HUES6 (cell line): Measurements from ENCODE around the gene PTP4A1.
A peak's percentile ranks its signal among the peaks of the same experiment; 100 is the strongest.

Experiments
- H3K27ac ChIP-seq: 2 replicates; pipeline ENCODE4 v1.7.0; 2013; ENCODE audit warnings: low read depth, mild to moderate bottlenecking, low read length, inconsistent platforms
- H3K27me3 ChIP-seq: 2 replicates; pipeline ENCODE4 v1.6.1; 2013; ENCODE audit warnings: low read length; ENCODE audit not compliant: control insufficient read depth, insufficient read depth
- H3K36me3 ChIP-seq: 2 replicates; pipeline ENCODE4 v1.6.1; 2013; ENCODE audit warnings: low read length; ENCODE audit not compliant: control insufficient read depth, insufficient read depth
- H3K4me1 ChIP-seq: 2 replicates; pipeline ENCODE4 v1.6.1; 2013; ENCODE audit warnings: low read length; ENCODE audit not compliant: control insufficient read depth, insufficient read depth
- H3K4me3 ChIP-seq: 2 replicates; pipeline ENCODE4 v1.5.1; 2013; ENCODE audit warnings: low read depth, low read length
- H3K9ac ChIP-seq: one replicate; pipeline ENCODE4 v1.6.1; 2013; ENCODE audit warnings: mild to moderate bottlenecking, low read length
- H3K9me3 ChIP-seq: 2 replicates; pipeline ENCODE4 v1.6.1; 2013; ENCODE audit warnings: low read depth, low read length; ENCODE audit not compliant: control insufficient read depth, insufficient read depth

Gene PTP4A1

GRCh38 chr6:63573899-63574553 lies 1.7 kb downstream of the PTP4A1 start:
- peaks cover 17% of the 10 kb centered on the region; the same call in 1 of the 2 replicates for H3K27me3 ChIP-seq
- H3K4me1 ChIP-seq: peaks cover 7% of the 10 kb centered on the region; the same call in 1 of the 2 replicates
- H3K27ac ChIP-seq: peak overlapping the region; percentile 97
- H3K4me3 ChIP-seq: peak overlapping the region; percentile 71
- no peaks in the 10 kb centered on the region for H3K9me3 ChIP-seq
- H3K9ac ChIP-seq: peak overlapping the region; percentile 99
- peaks cover 39% of the 10 kb centered on the region for H3K36me3 ChIP-seq

GRCh38 chr6:63574554-63574900 lies 2.2 kb downstream of the PTP4A1 start:
- no peak overlapping the region for H3K9ac ChIP-seq
- 0 out of 2 replicates have a peak overlapping the region, but pooled peaks have one; percentile 32 for H3K27ac ChIP-seq
- peak overlapping the region; percentile 71 for H3K4me3 ChIP-seq
- H3K27me3 ChIP-seq: peaks cover 17% of the 10 kb centered on the region; the same call in 1 of the 2 replicates
- H3K4me1 ChIP-seq: peaks cover 7% of the 10 kb centered on the region; the same call in 1 of the 2 replicates
- no peaks in the 10 kb centered on the region for H3K9me3 ChIP-seq
- peaks cover 44% of the 10 kb centered on the region for H3K36me3 ChIP-seq

- peaks cover 3% of the 10 kb centered on the region; the same call in 1 of the 2 replicates for H3K27me3 ChIP-seq
- no peaks in the 10 kb centered on the region for H3K9me3 ChIP-seq
- H3K4me3 ChIP-seq: no peak overlapping the region
- H3K4me1 ChIP-seq: peaks cover 5% of the 10 kb centered on the region; the same call in 1 of the 2 replicates
- H3K36me3 ChIP-seq: peaks cover 61% of the 10 kb centered on the region
- H3K27ac ChIP-seq: no peak overlapping the region
- H3K9ac ChIP-seq: no peak overlapping the region
Measured at GRCh38 chr6:63576147-63576772, 4.0 kb downstream of the PTP4A1 start.

DNA sequence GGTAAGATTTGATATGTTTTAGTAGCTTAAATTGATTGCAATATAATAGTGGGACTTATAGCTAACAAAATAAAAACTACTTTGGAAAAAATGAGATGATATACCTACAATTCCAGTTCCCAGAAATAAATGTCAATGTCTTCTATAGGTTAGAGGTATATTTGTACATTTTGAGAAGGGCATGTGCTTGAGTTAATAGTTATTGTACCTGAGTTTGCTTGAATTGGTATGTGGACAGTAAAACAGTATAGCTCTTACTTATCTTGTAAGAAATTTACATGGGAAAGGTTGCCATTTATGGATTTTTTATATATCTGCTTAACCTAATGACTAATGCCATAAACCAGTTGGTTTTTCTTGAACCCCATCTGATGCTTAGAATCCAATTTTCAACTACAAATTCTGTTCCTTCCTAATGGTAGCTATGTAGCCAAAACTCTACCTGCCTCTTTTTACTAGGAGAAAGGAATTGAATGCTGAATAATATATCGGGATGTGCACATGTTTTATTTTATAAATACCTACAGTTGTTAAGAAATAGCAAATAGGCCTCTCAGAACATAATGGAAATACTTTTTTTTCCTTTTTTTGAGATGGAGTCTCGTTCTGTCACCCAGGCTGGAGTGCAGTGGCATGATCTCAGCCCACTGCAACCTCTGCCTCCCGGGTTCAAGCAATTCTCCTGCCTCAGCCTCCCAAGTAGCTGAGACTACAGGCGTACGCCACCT lies 4.9 kb downstream of the PTP4A1 start:
- Histone ChIP-seq H3K4me3 (no peak overlapping the region), H3K9ac (no peak overlapping the region), H3K27ac (no peak overlapping the region), H3K27me3 (no peaks in the 10 kb centered on the region), H3K9me3 (no peaks in the 10 kb centered on the region), H3K4me1 (no peaks in the 10 kb centered on the region), H3K36me3 (peaks cover 70% of the 10 kb centered on the region)

DNA sequence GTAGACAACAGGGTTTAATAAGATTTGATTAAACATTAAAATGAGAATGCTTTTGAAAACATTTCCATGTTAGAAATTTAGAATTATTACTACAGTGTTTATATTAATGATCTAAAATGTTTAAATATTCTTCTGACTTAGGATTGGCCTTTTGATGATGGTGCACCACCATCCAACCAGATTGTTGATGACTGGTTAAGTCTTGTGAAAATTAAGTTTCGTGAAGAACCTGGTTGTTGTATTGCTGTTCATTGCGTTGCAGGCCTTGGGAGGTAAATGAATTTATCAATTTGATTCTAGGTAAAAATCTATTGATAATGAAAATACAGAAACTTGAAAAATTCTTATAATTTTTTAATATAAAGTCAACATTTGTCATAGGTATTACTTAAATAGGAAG lies 6.5 kb downstream of the PTP4A1 start:
- Histone ChIP-seq H3K4me1 (no peaks in the 10 kb centered on the region), H3K36me3 (peaks cover 75% of the 10 kb centered on the region), H3K27me3 (no peaks in the 10 kb centered on the region), H3K4me3 (no peak overlapping the region), H3K9ac (no peak overlapping the region), H3K9me3 (no peaks in the 10 kb centered on the region), H3K27ac (no peak overlapping the region)

DNA sequence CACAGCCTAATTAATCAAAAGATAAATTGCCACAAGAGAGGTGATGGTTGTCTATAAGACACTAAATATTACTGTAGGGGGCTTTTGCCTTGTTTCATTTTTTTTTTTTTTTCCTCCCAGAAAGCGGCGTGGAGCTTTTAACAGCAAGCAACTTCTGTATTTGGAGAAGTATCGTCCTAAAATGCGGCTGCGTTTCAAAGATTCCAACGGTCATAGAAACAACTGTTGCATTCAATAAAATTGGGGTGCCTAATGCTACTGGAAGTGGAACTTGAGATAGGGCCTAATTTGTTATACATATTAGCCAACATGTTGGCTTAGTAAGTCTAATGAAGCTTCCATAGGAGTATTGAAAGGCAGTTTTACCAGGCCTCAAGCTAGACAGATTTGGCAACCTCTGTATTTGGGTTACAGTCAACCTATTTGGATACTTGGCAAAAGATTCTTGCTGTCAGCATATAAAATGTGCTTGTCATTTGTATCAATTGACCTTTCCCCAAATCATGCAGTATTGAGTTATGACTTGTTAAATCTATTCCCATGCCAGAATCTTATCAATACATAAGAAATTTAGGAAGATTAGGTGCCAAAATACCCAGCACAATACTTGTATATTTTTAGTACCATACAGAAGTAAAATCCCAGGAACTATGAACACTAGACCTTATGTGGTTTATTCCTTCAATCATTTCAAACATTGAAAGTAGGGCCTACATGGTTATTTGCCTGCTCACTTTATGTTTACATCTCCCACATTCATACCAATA lies 7.8 kb downstream of the PTP4A1 start:
- H3K4me3 ChIP-seq: no peak overlapping the region
- H3K9ac ChIP-seq: no peak overlapping the region
- no peaks in the 10 kb centered on the region for H3K9me3 ChIP-seq
- H3K27me3 ChIP-seq: no peaks in the 10 kb centered on the region
- peaks cover 72% of the 10 kb centered on the region for H3K36me3 ChIP-seq
- no peak overlapping the region for H3K27ac ChIP-seq
- H3K4me1 ChIP-seq: no peaks in the 10 kb centered on the region

GRCh38 chr6:63580704-63580961 lies 8.4 kb downstream of the PTP4A1 start:
- no peak overlapping the region for H3K4me3 ChIP-seq
- no peaks in the 10 kb centered on the region for H3K27me3 ChIP-seq
- H3K4me1 ChIP-seq: no peaks in the 10 kb centered on the region
- H3K9me3 ChIP-seq: no peaks in the 10 kb centered on the region
- H3K27ac ChIP-seq: no peak overlapping the region
- peaks cover 69% of the 10 kb centered on the region for H3K36me3 ChIP-seq
- no peak overlapping the region for H3K9ac ChIP-seq

GRCh38 chr6:63581355-63582013 lies 9.2 kb downstream of the PTP4A1 start:
- H3K9me3 ChIP-seq: no peaks in the 10 kb centered on the region
- H3K27ac ChIP-seq: no peak overlapping the region
- H3K36me3 ChIP-seq: peaks cover 63% of the 10 kb centered on the region
- H3K9ac ChIP-seq: no peak overlapping the region
- H3K27me3 ChIP-seq: no peaks in the 10 kb centered on the region
- no peaks in the 10 kb centered on the region for H3K4me1 ChIP-seq
- H3K4me3 ChIP-seq: no peak overlapping the region

DNA sequence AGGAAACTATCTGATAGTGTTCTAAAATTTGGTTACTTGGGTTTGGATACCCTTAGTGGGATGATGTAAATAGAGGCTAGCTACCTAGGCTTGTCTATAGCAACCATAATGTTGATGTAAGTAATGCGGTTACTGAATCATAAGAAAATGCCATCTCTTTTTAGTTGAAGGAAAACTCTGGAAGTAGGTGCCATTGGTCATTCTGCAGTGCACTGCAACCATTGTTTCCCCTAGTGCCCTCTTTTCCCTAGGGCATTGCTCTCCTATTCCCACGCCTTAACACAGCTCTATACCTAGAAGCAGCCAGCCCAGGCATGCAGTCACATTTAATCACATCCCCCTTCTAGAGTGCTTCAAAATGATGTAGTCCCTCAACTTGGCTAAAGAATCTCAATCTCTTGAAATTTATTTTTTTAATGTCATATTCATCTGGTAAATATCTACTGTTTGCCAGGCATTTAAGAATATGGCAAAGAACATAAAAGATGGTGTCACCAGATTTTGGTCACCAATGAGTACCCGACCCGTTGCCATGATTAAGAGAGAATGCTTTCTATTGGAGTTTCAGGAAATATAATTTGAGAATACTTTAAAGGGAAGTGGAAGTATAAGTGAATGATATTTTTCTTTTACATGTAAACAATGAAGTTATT lies 10.4 kb downstream of the PTP4A1 start:
- H3K9ac ChIP-seq: no peak overlapping the region
- H3K4me1 ChIP-seq: no peaks in the 10 kb centered on the region
- no peaks in the 10 kb centered on the region for H3K9me3 ChIP-seq
- no peak overlapping the region for H3K4me3 ChIP-seq
- no peaks in the 10 kb centered on the region for H3K27me3 ChIP-seq
- peaks cover 52% of the 10 kb centered on the region for H3K36me3 ChIP-seq
- no peak overlapping the region for H3K27ac ChIP-seq

DNA sequence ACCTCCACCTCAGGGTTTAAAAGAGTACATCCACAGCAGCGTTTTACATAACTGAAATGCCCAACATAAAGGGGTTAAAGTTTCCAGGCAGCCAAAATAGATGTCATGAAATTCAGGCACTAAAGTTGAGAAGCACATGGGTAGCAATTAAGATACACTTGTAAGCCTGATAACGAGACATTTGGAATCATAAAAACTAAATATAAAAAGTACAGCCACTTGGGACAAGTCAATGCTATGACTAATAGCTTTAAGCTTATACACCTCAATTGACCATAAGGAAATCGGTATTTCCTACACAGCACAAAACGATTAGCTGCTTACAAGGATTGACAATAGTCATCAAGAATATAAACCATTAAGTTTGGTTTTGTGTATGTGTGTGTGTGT lies 11.8 kb downstream of the PTP4A1 start:
- no peak overlapping the region for H3K4me3 ChIP-seq
- no peaks in the 10 kb centered on the region for H3K9me3 ChIP-seq
- no peak overlapping the region for H3K9ac ChIP-seq
- H3K27me3 ChIP-seq: no peaks in the 10 kb centered on the region
- no peaks in the 10 kb centered on the region for H3K4me1 ChIP-seq
- no peak overlapping the region for H3K27ac ChIP-seq
- H3K36me3 ChIP-seq: peaks cover 37% of the 10 kb centered on the region
